Subcutaneous adipose tissue (tissue), 4 donors: Measurements from ENCODE around the gene PPIF. TPM values are rescaled to one million over a fixed set of nuclear protein-coding genes. Genes with fewer than 3 reads are reported as not detected.

ENCODE experiments used
- total RNA-seq, 4 donors: library from RNA; depleted of rRNA; stranded (reverse); fragments of >200 nt; gene quantifications; one replicate each; pipeline ENCODE4 v1.1.0, GENCODE V29; 2016
- TF ChIP-seq, protein P1 (sequence below): fragments of 450-650 bp; IDR thresholded peaks from one replicate; pipeline ENCODE4 v1.5.1; 2016; ENCODE audit warnings: low read depth, mild to moderate bottlenecking, control low read depth, antibody characterized with exemption, moderate library complexity

The PPIF gene
- total RNA-seq, 4 donors from 2014 or later, result 13.0 to 55.2 (median 29.8) TPM

DNA sequence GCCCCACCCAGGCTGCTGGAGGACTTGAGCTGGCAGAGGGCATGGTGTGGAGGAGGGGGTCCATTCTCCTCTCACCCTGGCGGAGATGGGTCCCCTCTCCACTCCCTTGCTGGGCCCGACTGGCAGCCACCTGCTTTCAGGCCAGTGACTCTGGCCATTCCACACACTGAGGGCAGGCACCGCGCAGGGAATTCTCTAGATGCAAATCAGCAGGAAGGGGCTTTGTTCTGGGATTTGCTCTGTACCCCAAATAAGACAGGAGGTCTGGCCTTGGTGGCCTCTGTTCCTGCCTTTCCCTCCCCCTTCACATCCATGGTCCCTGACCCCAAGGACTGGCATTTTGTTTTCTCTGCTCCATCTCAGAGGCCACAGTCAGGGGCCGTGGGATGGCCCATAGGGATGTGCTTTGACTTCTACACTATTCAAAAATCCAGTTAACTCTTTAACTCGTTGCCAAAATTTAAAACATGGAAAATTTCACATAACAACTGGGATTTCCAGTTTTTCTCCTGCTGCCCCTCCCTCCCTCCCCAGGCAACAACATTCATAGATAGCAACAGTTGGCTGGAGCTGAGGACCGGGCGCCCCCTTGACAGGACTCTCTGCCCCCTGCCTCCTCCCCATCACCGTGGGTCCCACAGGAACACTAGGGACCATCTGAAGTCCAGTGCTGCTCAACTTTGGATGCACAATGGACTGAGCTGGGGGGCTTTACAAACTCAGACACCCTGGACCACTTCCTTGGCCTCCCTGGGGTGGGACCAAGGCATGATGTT lies 33.9 kb downstream of the PPIF start:
- TF ChIP-seq, protein P1, sequence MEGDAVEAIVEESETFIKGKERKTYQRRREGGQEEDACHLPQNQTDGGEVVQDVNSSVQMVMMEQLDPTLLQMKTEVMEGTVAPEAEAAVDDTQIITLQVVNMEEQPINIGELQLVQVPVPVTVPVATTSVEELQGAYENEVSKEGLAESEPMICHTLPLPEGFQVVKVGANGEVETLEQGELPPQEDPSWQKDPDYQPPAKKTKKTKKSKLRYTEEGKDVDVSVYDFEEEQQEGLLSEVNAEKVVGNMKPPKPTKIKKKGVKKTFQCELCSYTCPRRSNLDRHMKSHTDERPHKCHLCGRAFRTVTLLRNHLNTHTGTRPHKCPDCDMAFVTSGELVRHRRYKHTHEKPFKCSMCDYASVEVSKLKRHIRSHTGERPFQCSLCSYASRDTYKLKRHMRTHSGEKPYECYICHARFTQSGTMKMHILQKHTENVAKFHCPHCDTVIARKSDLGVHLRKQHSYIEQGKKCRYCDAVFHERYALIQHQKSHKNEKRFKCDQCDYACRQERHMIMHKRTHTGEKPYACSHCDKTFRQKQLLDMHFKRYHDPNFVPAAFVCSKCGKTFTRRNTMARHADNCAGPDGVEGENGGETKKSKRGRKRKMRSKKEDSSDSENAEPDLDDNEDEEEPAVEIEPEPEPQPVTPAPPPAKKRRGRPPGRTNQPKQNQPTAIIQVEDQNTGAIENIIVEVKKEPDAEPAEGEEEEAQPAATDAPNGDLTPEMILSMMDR, result no peak

DNA sequence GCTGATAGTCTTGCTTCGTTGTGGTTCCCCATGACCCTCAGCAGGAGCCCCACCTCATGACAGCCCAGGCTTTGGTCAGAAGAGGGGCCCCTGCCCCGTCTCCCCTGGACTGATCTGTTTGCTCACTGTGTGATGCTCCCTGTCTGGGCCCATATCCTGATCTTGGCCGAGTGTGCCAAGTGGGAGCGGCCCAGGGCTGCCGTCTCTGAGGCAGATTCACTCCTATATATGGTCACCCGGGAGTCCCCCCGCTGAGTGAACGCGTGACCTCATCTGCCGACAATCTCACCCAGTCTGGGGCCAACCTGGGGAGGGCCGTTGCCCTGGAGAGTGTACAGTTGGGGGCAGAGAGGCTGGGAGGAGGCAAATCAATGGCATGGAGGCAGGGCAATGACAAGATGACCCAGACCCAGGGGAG lies 34.5 kb downstream of the PPIF start:
- TF ChIP-seq, protein P1, result no peak

DNA sequence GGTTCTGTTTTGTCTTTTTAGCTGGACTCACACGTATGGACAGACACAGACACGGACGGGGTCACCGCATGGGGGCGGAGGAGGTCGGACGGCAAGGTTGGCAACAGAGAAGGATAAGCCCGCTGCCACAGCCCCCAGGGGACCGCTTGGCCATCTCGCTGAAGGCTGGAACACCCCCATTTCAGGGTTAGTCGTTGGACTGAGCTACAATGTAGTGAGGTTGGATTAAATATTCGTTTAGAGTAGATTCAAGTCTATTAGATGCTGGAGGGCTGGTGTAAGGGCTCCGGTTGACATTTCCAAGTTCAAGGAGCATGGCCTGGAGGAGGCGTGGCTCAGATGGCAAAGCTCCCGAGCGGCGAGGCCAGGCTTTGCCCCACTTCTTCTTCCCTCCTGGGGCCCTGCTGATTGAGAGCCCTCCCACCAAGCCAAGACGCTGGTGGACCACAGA lies 35.2 kb downstream of the PPIF start:
- TF ChIP-seq, protein P1, result no peak

DNA sequence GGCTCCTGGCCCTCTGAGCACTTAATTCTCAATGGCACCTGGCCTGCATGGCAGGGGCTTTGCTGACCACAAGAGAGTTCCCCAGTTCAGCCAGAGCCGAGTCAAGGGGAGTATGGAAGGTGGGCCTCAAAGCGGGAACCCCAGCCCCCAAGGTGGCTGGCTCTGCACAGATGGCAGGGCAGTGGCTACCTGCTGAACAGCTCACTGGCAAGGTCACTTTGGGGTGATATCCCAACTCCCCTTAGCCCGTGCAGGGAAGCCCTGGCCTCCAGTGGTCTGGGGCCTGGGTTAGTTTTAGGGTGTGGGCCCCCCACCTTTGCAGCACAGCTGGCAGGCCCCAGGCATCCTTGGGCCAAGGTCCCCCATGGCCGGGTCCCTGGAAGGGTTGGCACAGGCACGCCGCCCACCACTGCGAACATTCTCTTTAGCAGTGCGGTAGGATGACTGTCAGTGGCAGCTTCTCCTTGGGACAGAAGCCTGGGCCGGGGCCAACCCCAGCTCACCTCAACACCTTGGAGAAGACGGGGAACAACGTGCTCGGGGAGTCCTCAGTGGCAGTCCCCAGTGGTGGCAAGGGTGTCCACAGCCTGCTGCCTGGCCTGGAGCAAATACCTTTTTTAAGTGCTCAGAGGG lies 36.8 kb downstream of the PPIF start:
- TF ChIP-seq, protein P1, result no peak

DNA sequence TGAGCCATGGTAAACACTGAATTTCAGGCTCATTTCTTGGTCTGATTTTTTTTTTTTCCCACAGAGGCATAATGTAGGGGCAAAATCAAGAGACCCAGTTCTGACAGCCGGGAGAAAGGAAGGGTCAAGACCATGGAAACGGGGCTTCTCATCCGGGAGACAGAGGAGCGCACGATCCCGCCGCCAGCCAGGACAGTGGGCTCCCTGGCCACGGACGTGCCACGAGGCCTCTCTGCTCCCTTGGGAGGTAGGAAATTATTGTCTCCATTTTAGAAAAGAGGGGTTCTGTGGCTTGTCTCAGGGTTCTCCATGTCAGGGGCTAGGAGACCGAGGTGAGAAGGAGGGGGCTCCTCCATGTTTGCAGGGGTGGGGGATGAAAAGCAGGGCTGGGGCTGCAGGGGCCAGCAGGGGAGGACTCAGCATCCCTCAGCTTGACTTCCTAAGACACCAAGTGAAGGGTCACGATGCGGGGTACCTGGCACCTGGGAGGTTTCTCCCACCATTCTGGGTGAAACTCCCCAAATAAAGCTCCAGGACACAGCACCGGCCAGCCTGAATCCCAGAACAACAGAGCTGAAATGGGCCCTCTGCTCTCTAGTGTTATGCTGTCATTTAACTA lies 37.6 kb downstream of the PPIF start:
- TF ChIP-seq, protein P1, result no peak

DNA sequence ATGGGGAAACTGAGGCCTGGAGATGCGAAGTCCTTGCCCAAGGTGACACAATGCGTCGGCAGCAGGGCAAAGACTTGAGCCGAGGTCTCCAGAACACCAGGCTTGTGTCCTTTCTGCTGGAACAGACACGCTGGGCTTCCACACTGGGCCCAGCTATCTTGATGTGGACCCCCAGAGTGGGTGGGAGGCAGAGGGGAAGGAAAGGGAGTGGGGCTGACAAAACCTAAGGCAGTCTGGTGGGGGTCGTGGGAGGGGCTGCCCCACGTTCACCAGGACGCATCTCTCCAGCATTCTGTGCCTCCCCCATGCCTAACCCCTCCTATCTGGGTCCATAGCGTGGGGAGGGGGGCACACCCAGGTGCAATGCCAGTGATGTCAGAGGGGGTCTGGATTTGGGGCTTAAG lies 38.1 kb downstream of the PPIF start:
- TF ChIP-seq, protein P1, result no peak

DNA sequence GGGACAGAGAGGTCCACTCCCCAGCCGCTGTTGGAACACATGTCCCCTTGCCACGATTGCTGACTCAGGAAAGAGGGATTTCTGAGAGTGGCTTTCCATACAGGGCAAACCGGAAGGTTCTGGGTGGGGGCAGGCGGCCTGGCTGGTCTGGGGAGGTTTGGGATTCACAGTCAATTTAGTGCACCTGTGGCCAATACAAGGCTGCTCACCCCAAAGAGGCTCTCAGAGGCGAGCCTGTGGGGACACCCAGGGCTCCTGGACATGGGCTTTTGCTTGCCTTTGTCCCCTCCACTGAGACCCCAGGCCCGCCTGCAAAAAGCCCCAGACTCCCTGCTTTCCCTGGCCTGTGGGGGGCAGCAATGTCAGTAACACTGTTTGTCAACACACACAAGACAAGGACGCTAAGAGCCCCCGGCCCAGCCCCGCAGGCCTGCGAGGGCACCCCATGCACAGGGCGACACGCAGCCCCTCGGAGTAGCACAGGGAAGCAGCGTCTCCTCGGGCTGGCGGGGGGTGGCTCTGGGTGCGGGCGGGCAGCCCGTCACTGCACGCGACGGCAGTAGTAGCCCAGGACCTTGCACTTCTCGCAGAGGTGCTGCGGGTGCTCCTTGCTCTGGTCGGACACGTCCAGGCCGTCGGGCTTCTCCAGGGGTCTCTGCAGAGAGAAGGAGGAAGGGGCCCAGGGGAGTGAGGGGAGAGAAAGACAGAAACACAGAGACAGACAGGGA lies 38.7 kb downstream of the PPIF start:
- TF ChIP-seq, protein P1, result no peak
